HG03521 (cell line): Measurements from ENCODE around the gene ACP6.

Experiments
- ATAC-seq: cut with Tn5 transposase; IDR thresholded peaks from one replicate; pipeline ENCODE4 v1.9.1; 2021; ENCODE audit warnings: mild to moderate bottlenecking, moderate library complexity; ENCODE audit not compliant: unreplicated experiment

The ACP6 gene

DNA sequence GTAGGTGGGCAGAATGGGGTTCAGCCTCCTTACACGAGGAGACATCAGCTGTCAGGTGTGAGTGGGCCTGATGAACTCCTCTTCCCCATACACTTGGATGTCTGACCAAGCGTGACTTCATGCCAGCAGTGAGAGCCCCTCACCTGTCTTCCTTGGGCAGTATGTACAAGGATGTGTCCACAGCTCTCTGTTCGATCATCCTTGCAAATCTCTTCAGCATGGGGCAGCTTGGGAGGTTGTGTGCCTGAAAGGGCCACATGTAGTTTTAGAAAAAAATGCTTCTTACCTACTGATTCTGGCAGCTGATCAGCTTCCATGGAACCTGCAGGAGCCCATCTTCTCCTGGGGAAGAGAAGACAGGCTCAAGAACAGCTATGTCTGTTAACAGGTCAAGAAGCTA, 18.0 kb downstream of the ACP6 start:
- ATAC-seq, result no peak

DNA sequence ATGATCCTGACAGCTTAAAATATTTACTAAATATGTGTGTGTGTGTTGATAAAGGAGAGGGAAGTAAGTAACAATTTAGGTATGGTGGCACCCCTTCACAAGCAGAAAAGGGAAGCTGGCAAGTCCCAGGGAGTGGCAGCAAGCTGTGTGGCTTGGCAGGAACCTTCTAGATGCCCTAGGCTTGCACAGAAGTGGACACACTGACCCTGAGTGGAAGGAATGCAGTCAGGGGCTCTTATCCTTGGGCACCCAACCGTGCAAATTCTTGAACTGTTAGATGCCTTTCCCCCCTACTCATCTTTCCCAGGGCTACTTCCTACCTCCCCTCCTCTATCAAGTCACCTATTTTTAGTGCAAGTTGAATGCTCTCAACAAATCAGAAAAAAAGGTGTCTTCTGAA, 18.9 kb downstream of the ACP6 start:
- ATAC-seq, result no peak

DNA sequence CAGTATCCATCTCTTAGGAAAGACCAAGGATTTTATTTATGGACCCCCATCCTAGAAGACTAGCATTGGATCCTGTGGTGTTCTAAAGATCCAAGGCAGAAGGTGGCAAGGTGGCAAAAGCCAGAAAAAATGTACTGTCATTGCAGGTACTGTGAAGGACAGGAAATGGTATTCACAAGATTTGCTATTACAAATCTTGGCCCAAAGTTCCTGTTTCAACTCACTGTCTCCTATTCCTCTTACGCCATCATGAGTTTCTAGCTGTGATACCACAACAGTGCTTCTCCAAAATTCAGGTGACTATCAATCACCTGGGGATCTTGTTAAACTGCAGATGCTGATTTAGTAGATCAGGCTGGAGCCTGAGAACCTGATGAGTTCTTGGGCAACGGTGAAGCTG, 21.4 kb downstream of the ACP6 start:
- ATAC-seq, result no peak

DNA sequence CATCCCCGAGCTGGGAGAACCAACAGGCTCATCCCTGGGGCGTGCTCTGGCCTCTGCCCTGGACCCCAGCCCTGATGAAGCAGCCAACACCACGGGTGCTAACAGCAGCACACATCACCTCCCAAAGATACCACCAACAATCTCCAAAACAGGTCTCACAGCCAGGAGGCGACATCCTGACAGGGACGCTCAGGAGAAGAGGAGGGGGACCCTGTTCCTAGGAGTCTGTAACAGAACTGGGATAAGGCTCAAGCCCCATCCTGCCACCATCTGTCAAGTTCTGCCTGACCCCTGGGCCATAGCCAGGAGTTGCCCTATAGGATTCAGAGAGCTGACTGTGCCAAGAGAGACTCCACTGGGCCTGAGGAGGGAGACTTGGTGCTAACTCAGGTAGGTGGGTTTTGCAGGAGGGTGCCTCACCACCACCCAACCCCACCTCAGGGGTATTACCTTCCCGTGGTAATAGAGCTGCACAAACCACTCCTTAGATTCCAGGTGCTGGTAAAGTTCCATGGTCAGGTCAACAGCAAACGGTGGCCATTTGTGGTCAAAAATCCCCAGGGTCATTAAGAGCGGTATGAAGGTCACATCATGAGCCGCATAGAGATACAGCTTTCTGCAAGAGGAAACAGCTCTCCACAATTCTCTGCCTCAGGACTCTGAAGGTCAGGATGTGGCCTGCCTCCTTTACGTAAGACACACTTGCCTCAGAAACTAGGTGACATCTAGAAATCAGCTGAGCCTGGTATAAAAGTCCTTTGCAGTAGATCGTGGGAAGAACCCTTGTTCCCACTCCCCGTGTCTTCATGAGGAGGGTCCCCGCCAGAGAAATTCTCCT, 22.3 kb downstream of the ACP6 start:
- ATAC-seq, result no peak

DNA sequence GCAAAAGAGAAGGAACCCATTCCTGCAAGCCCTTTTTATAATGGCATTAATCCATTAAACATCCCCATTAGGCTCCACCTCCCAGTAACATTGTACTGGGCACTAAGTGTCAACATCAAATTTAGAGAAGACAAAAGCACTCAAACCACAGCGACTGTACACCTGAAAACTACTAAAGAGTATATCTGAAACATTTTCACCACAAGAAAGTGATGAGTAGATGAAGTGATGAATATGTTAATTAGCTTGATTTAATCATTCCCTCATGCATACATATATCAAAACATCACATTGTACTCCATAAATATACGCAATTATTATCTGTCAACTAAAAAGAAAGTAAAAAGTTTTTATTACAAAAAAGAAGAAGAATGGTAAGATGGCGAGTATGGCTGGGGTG, 26.4 kb downstream of the ACP6 start:
- ATAC-seq, result no peak

DNA sequence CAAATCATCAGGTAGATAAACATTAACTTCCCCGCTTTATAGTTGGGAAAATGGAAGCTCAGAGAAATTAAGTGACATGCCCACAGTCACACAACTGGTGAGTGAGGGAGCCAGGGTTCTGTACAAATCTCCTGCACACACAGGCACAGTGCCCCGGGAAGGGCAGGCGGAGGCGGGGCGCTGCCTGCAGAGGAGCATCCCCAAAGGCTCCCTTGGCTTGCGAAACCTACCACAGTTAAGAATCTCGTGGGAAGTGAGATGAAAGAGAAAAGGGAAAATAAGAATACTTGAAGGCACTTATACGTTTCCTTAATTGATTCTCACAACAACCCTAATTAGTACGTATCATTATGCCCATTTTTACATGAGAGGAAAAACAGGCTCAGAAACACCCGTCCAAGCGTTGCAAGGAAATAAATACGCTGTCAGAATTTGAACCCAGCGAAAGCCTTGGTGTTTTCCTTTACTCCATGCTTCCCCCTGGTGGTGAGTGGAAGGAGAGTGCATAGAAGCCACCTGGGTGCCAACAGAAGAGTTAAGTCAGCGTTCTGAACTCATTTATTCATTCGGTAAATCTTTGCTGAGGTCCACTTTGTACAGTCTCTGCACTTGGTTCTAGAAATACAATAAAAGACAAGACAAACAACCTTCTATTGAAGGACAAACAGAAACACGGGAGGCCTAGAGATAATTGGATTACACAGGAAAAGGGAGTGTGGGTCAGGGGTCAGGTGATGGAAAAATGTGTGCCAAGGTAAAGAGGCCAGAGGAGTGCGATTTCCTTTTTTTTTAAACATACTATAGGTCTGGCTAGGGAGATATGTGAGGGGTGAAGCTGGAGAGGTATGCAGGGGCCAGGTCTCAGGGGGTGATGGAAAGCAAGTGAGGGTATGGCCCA, 28.4 kb downstream of the ACP6 start:
- no peak for ATAC-seq

DNA sequence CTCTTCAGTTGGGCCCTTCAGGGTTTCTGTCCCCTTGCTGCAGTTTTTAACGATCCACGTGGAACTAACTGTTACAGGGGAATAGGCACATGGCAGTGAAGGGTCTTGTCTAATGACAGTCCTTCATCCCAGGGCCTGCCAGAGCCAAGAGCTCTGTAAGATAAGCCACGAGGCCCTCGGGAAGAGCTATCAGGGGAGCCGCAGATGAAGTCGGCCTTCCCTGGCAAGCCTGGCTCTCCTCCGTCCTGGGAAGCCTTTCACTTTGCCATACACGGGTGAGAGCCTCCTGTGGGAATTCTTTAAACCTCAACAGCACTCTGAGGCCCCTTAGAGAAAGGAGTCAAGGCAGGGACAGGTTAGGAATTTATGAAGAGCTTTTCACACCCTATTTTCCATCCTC, 29.0 kb downstream of the ACP6 start:
- no peak for ATAC-seq

DNA sequence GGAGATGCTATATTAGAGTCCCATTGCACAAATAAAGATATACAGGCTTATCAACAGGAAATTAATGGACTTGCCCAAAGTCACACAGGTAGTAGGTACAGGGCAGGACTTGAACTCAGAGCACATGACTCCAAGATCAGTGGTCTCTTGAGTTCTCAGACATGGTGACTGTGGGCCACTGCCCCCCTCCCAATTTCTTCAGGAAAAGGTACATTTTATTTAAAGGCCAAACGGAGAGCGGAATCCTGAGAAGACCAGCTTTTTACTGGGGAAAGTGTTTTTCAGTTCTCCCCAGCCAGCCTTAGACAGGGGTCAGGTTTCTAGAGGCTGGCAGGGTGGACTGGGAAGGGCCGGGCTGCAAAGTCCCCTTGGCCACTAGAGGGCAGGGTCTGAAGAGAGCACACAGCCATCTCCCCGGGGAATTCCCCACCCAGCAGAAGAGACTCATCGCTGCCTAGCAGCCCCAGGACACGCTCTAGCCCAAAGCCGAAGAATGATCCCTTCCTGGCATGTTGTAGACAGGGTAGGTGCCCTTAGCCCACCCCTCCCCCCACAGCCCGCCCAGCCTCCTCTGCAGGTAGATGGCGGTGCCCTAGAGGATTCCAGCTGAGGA, 29.7 kb downstream of the ACP6 start:
- peak; percentile 74 for ATAC-seq

DNA sequence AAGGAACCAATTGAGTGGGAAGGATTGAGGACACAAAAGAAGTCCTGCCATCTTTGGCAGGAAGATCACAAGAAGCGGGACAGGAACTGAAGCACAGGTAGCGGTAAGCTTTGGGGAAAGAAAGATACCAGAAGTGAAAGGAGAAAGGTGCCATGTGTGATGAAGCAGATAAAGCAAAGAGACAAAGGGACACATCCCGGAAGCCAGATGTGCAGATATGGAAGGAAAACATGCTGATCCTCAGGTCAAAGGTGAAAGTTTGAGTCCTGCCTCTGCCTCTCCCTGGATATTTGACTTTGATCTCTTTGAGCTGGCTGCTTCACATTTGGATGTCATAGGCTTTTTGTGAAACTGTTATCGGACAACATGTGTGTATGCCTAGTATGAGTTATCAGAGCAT, 34.0 kb downstream of the ACP6 start:
- ATAC-seq, result no peak

DNA sequence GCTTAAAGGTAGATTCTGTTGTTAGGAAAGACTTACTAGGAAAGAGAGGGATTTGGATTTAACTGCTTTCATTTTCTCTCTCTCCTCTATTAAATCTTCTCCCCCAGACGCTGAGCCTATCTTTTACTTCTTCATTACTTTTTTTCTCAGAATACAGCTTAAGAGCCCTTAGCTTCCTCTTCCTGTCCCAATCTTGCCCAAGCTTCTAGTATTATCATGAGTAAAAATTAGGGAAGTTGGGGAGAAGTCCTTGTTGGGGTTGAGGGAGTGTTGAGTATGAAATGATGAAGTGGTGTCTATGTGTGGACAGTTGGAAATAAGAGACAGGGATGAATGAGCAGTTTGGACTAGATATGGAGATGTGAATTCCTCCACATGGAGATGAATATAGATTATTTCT, 35.0 kb downstream of the ACP6 start:
- no peak for ATAC-seq

DNA sequence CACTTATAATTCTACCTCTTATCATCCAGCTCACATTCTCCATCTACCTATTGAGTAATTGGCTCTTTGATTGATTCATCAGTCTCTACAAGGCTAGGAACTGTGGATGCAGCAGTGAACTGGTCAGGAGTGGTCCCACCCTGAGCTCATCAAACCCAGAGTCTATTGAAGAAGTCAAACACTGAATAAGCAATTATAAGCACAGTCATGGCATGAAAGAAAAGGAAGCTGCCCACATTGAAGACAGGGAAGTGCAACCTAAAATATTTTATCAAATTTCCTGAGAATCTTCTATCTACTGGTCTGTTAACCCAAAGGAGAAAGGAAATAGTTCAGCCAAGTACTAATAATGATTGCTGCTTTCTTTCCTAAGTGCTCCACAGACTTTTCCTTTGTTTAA, 35.7 kb downstream of the ACP6 start:
- no peak for ATAC-seq

DNA sequence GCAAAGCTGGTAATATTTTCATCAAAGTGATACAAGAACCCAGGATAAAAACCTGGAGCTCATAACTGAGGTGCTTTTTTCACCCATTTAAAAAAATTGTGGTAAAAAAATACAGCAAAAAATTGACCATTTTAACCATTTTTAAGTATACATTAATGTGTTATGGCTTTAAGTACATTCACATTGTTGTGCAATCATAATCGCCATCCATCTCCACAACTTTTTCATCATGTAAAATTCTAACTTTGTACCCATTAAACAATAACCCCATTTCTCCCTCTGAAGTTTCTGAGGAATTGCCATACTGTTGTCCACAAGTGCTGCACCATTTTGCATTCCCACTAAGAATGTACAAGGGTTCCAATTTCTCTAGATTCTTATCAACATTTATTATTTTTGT, 36.6 kb downstream of the ACP6 start:
- ATAC-seq, result no peak

DNA sequence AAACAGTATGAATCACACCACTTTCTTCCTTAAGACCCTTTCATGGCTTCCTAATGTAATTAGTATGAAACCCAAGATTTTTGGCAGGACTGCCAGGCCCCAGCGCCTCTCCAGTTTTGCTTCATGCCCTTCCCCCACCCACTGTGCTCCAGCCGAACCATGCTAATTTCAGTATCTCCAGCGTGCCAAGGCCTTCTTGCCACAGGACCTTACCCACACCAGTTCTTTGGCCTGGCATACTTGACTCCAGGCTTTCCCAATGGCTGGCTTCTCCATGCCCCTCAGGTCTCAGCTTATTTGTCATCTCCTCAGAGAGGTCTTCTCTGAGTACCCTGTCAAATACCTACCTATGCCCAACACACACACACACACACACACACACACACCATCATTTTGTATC, 38.5 kb downstream of the ACP6 start:
- ATAC-seq, result no peak

DNA sequence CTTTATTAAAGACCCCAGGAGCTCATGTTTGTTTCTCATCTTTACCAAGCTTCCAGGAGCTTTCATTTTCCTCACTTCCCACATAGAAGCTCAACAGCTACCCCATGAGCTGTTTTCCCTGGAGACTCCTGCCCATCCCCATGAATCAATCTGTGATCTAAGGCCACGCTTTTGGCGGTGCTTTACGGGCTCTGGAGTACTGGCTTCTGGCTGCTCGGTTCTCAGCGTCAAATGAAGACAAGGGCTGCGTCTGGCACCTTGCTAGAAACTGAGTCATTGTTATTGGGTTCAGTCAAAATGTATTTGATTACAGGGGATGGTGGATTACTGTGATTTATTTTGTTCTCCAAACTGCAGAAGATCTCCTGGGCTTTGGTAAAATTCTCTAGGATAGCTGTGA, 39.9 kb downstream of the ACP6 start:
- ATAC-seq, result no peak

DNA sequence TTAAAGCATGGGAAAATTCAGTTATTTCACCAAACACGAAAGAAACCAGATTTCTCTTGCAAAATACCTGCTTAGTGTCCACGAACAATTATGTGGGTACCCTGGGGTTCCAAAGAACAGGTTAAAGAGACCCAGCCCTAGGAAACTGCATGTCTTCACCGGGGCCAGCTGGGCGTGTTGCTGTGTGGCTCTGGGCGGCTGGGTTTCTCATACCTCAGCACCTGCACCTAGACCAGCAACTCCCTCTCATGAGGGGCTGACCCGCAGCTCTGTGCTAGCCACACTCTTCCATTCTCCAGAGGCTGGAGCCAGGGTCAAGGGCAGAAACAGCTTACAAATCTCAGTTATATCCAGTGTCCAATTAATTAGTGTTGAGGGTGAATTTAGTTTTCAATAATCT, 40.3 kb downstream of the ACP6 start:
- no peak for ATAC-seq

DNA sequence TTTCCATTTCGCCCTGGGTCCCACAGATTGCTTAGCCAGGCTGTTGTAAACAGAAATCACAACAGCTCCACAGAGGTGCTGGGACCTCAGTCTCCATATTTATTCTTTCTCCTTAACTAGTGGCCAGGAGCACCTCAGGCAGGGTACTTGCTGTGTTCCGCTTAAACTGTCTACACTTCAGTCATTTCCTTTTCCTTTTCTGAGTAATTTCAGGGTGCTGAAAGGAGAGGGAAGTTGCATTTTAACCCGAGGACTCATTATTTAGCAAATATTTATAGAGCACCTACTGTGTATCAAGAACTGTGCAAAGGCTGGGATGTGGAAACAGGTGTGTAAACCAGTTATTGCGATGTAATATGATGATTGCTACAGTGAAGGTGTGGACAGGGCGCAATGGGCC, 41.9 kb downstream of the ACP6 start:
- ATAC-seq, result no peak

DNA sequence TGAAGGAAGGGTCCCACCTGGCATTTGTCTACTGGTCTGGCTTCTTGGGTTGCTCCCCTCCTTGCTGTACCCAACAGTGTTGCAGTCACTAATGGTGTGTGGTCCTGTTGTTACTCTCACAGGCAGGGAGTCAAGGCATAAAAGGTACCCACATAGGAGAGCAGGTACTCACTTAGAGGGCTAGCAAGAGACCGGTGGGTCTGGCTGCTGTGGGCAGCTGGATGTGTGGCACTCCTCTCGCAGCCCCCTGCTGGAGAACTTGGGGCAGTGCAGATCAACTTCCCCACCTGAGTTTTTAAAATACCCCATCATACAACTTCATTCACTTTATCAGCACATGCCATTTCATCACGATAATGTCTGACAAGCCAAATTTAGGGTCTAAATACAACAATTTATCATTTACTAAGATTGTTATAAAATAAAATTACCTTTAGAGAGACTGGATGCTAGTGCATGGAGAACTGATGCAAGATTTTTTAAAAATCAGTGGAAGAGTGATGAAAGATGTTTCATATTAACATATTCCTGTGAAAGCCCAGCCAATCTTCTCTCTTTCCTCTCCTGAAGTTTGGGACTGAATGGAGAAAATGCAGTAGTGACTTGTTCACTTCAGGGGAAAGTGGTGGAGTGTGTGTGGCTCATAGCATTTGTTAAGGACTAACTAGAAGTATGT, 42.8 kb downstream of the ACP6 start:
- ATAC-seq, result peak; percentile 56

DNA sequence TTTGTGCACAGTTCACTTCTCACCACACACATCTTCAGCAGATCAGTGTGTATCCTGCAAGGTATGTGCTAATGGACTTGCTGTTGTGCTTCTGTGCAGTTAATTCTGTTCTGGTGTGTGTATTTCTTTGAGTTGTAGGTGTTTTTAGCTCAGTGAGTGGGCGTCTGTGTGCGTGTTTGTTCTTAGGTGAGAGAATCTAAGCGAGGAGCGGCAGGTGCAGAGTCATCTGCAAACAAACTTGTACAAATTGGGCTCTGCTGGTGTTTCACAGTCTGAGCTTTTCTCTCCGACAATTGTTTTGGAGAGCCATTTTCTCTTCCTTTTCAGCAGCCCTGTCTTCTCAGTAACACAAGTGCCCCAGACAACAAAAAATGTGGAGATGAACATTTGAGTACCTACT, 43.6 kb downstream of the ACP6 start:
- no peak for ATAC-seq

DNA sequence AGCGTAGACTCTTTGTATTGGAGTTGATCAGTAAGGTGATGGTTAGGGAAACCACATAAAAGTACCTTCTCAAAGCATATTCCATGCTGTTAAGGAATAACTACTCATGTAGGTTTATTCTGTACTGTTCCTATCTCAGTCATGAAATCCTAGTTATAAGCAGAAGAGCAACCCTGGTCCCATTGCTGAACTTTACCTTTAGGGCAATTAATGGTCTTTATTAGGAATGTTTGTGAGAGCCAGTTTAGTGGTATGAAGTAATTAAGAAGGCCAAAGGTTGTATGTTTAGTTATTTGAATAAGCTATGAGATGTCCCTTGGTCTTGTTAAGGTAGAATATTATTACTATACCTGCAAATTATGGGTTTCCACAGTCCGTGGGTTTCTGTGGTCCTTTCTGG, 44.0 kb downstream of the ACP6 start:
- ATAC-seq, result no peak

DNA sequence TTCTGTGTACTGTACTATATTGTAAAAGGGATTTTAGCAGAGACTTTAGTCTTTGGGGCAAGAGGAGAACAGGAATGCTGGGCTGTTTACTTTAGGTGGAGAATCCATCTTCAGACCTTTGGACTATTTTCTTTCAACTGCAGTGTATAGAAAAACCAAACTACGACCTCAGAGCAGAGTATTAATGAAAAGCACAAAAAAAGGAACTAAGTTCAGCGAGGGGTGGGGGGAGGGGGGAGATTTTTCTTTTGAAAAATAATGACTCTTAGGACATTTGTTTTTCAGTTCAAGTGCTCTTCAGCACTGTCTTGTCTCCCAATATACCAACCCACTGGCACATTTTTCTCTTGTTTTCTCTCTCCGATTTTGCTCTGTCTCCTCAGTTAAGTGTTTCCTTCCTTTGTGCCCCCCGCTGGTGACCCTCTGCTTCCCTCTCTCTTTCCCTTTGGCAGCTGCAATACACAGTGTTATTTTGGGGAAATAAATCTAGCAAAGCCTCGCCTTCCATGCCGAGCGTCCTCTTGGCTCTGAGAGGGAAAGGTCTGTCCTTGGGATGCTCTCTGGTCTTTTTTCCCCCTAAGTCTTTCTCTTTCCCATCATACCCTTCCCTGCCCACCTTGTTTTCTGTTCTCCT, 44.8 kb downstream of the ACP6 start:
- no peak for ATAC-seq

DNA sequence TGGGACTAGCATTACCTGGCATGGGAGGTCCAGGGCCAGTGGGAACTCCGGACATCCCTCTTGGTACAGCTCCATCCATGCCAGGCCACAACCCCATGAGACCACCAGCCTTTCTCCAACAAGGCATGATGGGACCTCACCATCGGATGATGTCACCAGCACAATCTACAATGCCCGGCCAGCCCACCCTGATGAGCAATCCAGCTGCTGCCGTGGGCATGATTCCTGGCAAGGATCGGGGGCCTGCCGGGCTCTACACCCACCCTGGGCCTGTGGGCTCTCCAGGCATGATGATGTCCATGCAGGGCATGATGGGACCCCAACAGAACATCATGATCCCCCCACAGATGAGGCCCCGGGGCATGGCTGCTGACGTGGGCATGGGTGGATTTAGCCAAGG, 45.8 kb downstream of the ACP6 start:
- ATAC-seq, result no peak
